Measurements from ENCODE around the gene NEURL1. TPM values are rescaled to one million over a fixed set of nuclear protein-coding genes. Genes with fewer than 3 reads are reported as not detected.

NEURL1 gene
- total RNA-seq, 1 experiment from 2014 or later: 4.8 TPM

GRCh38 chr10:103463499-103463898 lies 30.0 kb upstream of the NEURL1 start:
- CTCF ChIA-PET: no interaction called here
- H2AFZ ChIP-seq: no peak overlapping the region
- POLR2A ChIA-PET (ENCODE audit: unreplicated experiment): interaction anchor here (0.7 kb wide), 1 partner anchor 13 kb away, joined by 24 read pairs; no protein-coding TSS in a partner anchor
- H4K20me1 ChIP-seq (ENCODE audit: insufficient read depth): no peaks in the 10 kb centered on the region
- H3K9me3 ChIP-seq (ENCODE audit: insufficient read depth, low read depth): no peaks in the 10 kb centered on the region
- peak in 1 of 2 experiments; percentile 63 for DNase-seq
- H3K79me2 ChIP-seq (ENCODE audit: low read depth): no peaks in the 10 kb centered on the region
- BruUV-seq (replicated peaks): no TSS peak
- H3F3A ChIP-seq (ENCODE audit: insufficient read depth, low read depth): no peaks in the 10 kb centered on the region
- H3K27ac ChIP-seq: no peak overlapping the region
- 0 out of 2 replicates have a peak, but pooled peaks cover 5% of the 10 kb centered on the region for H3K4me1 ChIP-seq (replicated peaks; ENCODE audit: insufficient read depth)
- intact Hi-C loops (cut with micrococcal nuclease; ENCODE audit: unreplicated experiment): no loop called here
- TF ChIP-seq CTCF (conservative IDR thresholded peaks at IDR 0.05): no peak
- no peak for TF ChIP-seq EZH2 (IDR thresholded peaks at IDR 0.05; ENCODE audit: low read depth)
- no peaks in the 10 kb centered on the region for H3K36me3 ChIP-seq (ENCODE audit: low read depth)
- H3K4me2 ChIP-seq: no peak overlapping the region
- H3K27me3 ChIP-seq (ENCODE audit: insufficient read depth, low read depth): no peaks in the 10 kb centered on the region
- H3K9me2 ChIP-seq (ENCODE audit: insufficient read depth): no peaks in the 10 kb centered on the region
- H3K4me3 ChIP-seq: no peak overlapping the region

GRCh38 chr10:103465411-103466179 lies 27.9 kb upstream of the NEURL1 start:
- intact Hi-C loops (cut with micrococcal nuclease; ENCODE audit: unreplicated experiment): no loop called here
- Histone ChIP-seq H3F3A (ENCODE audit: insufficient read depth, low read depth) (no peaks in the 10 kb centered on the region; the same call in 1 of the 2 replicates), H2AFZ (no peak overlapping the region), H3K4me3 (no peak overlapping the region), H3K9me3 (ENCODE audit: insufficient read depth, low read depth) (no peaks in the 10 kb centered on the region), H3K4me1 (replicated peaks; ENCODE audit: insufficient read depth) (peaks cover 8% of the 10 kb centered on the region; the same call in 1 of the 2 replicates), H3K36me3 (ENCODE audit: low read depth) (no peaks in the 10 kb centered on the region), H3K79me2 (ENCODE audit: low read depth) (no peaks in the 10 kb centered on the region), H4K20me1 (ENCODE audit: insufficient read depth) (no peaks in the 10 kb centered on the region), H3K27me3 (ENCODE audit: insufficient read depth, low read depth) (no peaks in the 10 kb centered on the region), H3K27ac (no peak overlapping the region), H3K9me2 (ENCODE audit: insufficient read depth) (no peaks in the 10 kb centered on the region), H3K4me2 (no peak overlapping the region)
- POLR2A ChIA-PET (ENCODE audit: unreplicated experiment): interaction anchor here (0.7 kb wide), 1 partner anchor 13 kb away, joined by 3 read pairs; the partner anchor contains the start of gene CALHM2
- TF ChIP-seq CTCF (conservative IDR thresholded peaks at IDR 0.05): no peak
- no peak for TF ChIP-seq EZH2 (IDR thresholded peaks at IDR 0.05; ENCODE audit: low read depth)
- CTCF ChIA-PET: interaction anchor here (0.6 kb wide), 2 partner anchors 28 to 561 kb away, joined by 4 read pairs; no protein-coding TSS in a partner anchor
- DNase-seq: no peak
- no TSS peak for BruUV-seq (replicated peaks)

GRCh38 chr10:103466734-103467133 lies 26.8 kb upstream of the NEURL1 start:
- Histone ChIP-seq H3K4me3 (no peak overlapping the region), H3F3A (ENCODE audit: insufficient read depth, low read depth) (peaks cover 8% of the 10 kb centered on the region; the same call in 1 of the 2 replicates), H3K9me3 (ENCODE audit: insufficient read depth, low read depth) (no peaks in the 10 kb centered on the region), H3K4me2 (no peak overlapping the region), H3K27me3 (ENCODE audit: insufficient read depth, low read depth) (no peaks in the 10 kb centered on the region), H3K27ac (no peak overlapping the region), H3K4me1 (replicated peaks; ENCODE audit: insufficient read depth) (peaks cover 20% of the 10 kb centered on the region), H3K79me2 (ENCODE audit: low read depth) (no peaks in the 10 kb centered on the region), H4K20me1 (ENCODE audit: insufficient read depth) (no peaks in the 10 kb centered on the region), H3K9me2 (ENCODE audit: insufficient read depth) (no peaks in the 10 kb centered on the region), H3K36me3 (ENCODE audit: low read depth) (no peaks in the 10 kb centered on the region), H2AFZ (no peak overlapping the region)
- TF ChIP-seq CTCF (conservative IDR thresholded peaks at IDR 0.05) (no peak), EZH2 (IDR thresholded peaks at IDR 0.05; ENCODE audit: low read depth) (no peak)
- intact Hi-C loops (cut with micrococcal nuclease; ENCODE audit: unreplicated experiment): no loop called here
- ChIA-PET POLR2A (ENCODE audit: unreplicated experiment) (no interaction called here), CTCF (no interaction called here)
- DNase-seq: no peak
- BruUV-seq (replicated peaks): no TSS peak
